Measurements from ENCODE around the gene ANKS1B.
"Not testable (repeated sequence)": the region's sequence is repeated elsewhere in the genome, so short reads cannot be mapped to it uniquely, and the experiment has no call there.

Gene ANKS1B

GRCh38 chr12:99644629-99645028 is 340.1 kb downstream of the ANKS1B start:
- intact Hi-C loops (cut with DNase I; ENCODE audit: low total_unique reads): no loop called here
- peaks cover 0 to 19% (median 13%) of the 10 kb centered on the region in 3 donors for H3K36me3 ChIP-seq
- TF ChIP-seq CTCF (IDR thresholded peaks at IDR 0.05): no peak
- H3K27ac ChIP-seq: no peak overlapping the region
- H3K4me1 ChIP-seq: no peaks in the 10 kb centered on the region
- H3K27me3 ChIP-seq: no peaks in the 10 kb centered on the region
- no peak overlapping the region for H3K4me3 ChIP-seq
- H3K9me3 ChIP-seq: no peaks in the 10 kb centered on the region
- DNase-seq: no peak

- no peak for TF ChIP-seq CTCF (IDR thresholded peaks at IDR 0.05)
- Histone ChIP-seq H3K27ac (no peak overlapping the region), H3K27me3 (no peaks in the 10 kb centered on the region), H3K4me1 (no peaks in the 10 kb centered on the region), H3K36me3 (no peaks in the 10 kb centered on the region), H3K4me3 (no peak overlapping the region), H3K9me3 (no peaks in the 10 kb centered on the region)
- DNase-seq: no peak
- intact Hi-C loops (cut with DNase I; ENCODE audit: low total_unique reads): no loop called here
These were observed 357.3 kb downstream of the ANKS1B start for GRCh38 chr12:99627459-99627858.

GRCh38 chr12:99624591-99624990 is 360.1 kb downstream of the ANKS1B start:
- intact Hi-C loops (cut with DNase I; ENCODE audit: low total_unique reads); H3K4me1 ChIP-seq; DNase-seq: not testable (repeated sequence)

GRCh38 chr12:99620159-99620479 is 364.6 kb downstream of the ANKS1B start:
- H3K36me3 ChIP-seq: peaks cover 0 to 8% (median 5%) of the 10 kb centered on the region in 3 donors

More at GRCh38 chr12:99624591-99624990, 360.1 kb downstream of the ANKS1B start:
- H3K27ac ChIP-seq, H3K27me3 ChIP-seq, H3K36me3 ChIP-seq, H3K4me3 ChIP-seq: not testable (repeated sequence)
- peaks cover 0 to 23% (median 3%) of the 10 kb centered on the region in 3 donors for H3K9me3 ChIP-seq

GRCh38 chr12:99619389-99620158 is 365.2 kb downstream of the ANKS1B start:
- Histone ChIP-seq H3K36me3 (peaks cover 0 to 8% (median 5%) of the 10 kb centered on the region in 3 donors), H3K4me3 (no peak overlapping the region), H3K27me3 (no peaks in the 10 kb centered on the region), H3K9me3 (peaks cover 0 to 28% (median 3%) of the 10 kb centered on the region in 3 donors), H3K27ac (no peak overlapping the region), H3K4me1 (no peaks in the 10 kb centered on the region)
- peak in 1 of 2 experiments; percentile 8 for TF ChIP-seq CTCF (IDR thresholded peaks at IDR 0.05)
- DNase-seq: no peak
- intact Hi-C loops (cut with DNase I; ENCODE audit: low total_unique reads): no loop called here

More at GRCh38 chr12:99620159-99620479, 364.6 kb downstream of the ANKS1B start:
- no peak for TF ChIP-seq CTCF (IDR thresholded peaks at IDR 0.05)
- Histone ChIP-seq H3K9me3 (peaks cover 0 to 28% (median 3%) of the 10 kb centered on the region in 3 donors), H3K27ac (no peak overlapping the region), H3K27me3 (no peaks in the 10 kb centered on the region), H3K4me3 (no peak overlapping the region), H3K4me1 (no peaks in the 10 kb centered on the region)
- intact Hi-C loops (cut with DNase I; ENCODE audit: low total_unique reads): no loop called here
- DNase-seq: no peak

GRCh38 chr12:99618657-99619056 is 366.1 kb downstream of the ANKS1B start:
- intact Hi-C loops (cut with DNase I; ENCODE audit: low total_unique reads): no loop called here
- no peak overlapping the region for H3K27ac ChIP-seq
- peaks cover 0 to 8% (median 5%) of the 10 kb centered on the region in 3 donors for H3K36me3 ChIP-seq
- H3K27me3 ChIP-seq: no peaks in the 10 kb centered on the region
- TF ChIP-seq CTCF (IDR thresholded peaks at IDR 0.05): no peak
- peaks cover 0 to 28% (median 3%) of the 10 kb centered on the region in 3 donors for H3K9me3 ChIP-seq
- H3K4me1 ChIP-seq: no peaks in the 10 kb centered on the region
- no peak overlapping the region for H3K4me3 ChIP-seq
- DNase-seq: no peak
